Thymus (tissue), 11 donors: Measurements from ENCODE around the gene EPHA3. TPM values are rescaled to one million over a fixed set of nuclear protein-coding genes. Genes with fewer than 3 reads are reported as not detected.

Source experiments
- DNase-seq, 9 donors: peaks; one replicate each; pipeline ENCODE4 v3.0.0-alpha.2; 2013; ENCODE audit warnings: low spot score in 9 of 9, low read depth in 6 of 9, missing footprints in 1 of 9
- H3K27ac ChIP-seq, 2 donors: one replicate each; pipeline ENCODE4 v1.5.1; 2013; ENCODE audit warnings: control low read depth in 1 of 2, low read depth in 1 of 2, low read length in 1 of 2, mild to moderate bottlenecking in 1 of 2, moderate library complexity in 1 of 2
- H3K27me3 ChIP-seq, 2 donors: one replicate each; pipeline ENCODE4 v1.5.1; 2013; ENCODE audit warnings: low read length in 1 of 2; ENCODE audit not compliant: control insufficient read depth in 2 of 2, insufficient read depth in 1 of 2
- H3K36me3 ChIP-seq, 2 donors: one replicate each; pipeline ENCODE4 v1.5.1; 2013; ENCODE audit warnings: low read length in 1 of 2, mild to moderate bottlenecking in 1 of 2, moderate library complexity in 1 of 2; ENCODE audit not compliant: control insufficient read depth in 2 of 2, insufficient read depth in 2 of 2
- H3K4me1 ChIP-seq, 2 donors: one replicate each; pipeline ENCODE4 v1.5.1; 2013; ENCODE audit warnings: low read length in 2 of 2; ENCODE audit not compliant: control insufficient read depth in 2 of 2, insufficient read depth in 2 of 2
- H3K4me3 ChIP-seq, 2 donors: one replicate each; pipeline ENCODE4 v1.5.1; 2013; ENCODE audit warnings: low read length in 2 of 2, control low read depth in 1 of 2, mild to moderate bottlenecking in 1 of 2
- H3K9me3 ChIP-seq, 2 donors: one replicate each; pipeline ENCODE4 v1.5.1; 2013; ENCODE audit warnings: low read length in 1 of 2, mild to moderate bottlenecking in 1 of 2; ENCODE audit not compliant: control insufficient read depth in 2 of 2, insufficient read depth in 1 of 2
- whole genome bisulfite sequencing: extraction: QIAGEN DNeasy Blood & Tissue Kit; methylation state at CpG from one replicate; pipeline ENCODE4 v1.1.7; 2013; 5-methylcytosine and 5-hydroxymethylcytosine counted together
- polyA plus RNA-seq: library from polyadenylated mRNA; stranded (reverse); fragments of 200-250 nt; gene quantifications from one replicate; pipeline ENCODE4 v1.2.3, GENCODE V29; 2013
- total RNA-seq: library from RNA; stranded (reverse); fragments of 120-200 nt; gene quantifications from one replicate; pipeline ENCODE4 v1.2.4, GENCODE V29; 2013
- donor health status: healthy.

EPHA3 gene
- total and polyA plus RNA-seq, 2 donors: 0.73 to 1.9 TPM

DNA sequence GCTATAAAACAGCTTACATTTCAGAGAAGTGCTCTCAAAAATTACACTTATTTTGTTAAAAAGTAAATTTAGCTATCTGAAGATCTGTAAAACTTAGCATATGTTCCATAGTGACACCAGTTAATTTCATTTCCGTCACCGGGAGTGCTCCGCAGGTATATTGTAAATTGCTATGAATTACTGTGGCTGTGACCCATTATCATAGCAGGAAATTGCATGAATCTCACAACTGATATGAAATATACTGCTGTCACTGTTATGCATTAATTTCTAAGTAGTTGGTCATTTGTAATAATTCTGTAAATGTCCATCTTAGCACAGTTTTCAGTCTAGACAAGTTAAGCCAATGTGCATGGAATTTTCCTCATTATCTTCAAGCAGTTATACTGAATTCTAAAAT is 91.2 kb downstream of the EPHA3 start:
- no peak overlapping the region for H3K4me3 ChIP-seq
- H3K27ac ChIP-seq: no peak overlapping the region

DNA sequence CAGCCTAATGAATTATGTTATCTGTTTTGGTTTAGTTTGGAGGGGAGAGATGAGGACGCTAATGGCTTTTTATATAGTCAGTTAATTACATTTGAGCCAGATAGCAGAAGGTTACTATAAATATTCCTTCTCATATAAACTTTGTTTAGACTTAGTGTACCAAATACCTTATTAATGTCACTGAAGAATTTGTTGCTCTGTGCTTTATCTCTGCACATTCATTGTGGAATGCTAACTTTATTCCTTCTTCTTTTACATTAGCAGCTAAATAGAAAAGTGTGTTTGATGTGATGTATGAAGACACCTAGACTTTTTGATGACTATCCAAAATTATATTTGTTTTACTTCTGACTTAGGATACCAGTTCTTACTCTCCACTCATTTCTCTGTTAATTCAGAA is 105.2 kb downstream of the EPHA3 start:
- H3K36me3 ChIP-seq: no peaks in the 10 kb centered on the region
- no peaks in the 10 kb centered on the region for H3K4me1 ChIP-seq
- H3K4me3 ChIP-seq: no peak overlapping the region
- no peak for DNase-seq
- H3K27me3 ChIP-seq: no peaks in the 10 kb centered on the region
- H3K27ac ChIP-seq: no peak overlapping the region
- H3K9me3 ChIP-seq: no peaks in the 10 kb centered on the region
- 88% methylated on average over 1 of the region's 1 CpG for WGBS

More for the DNA sequence above, 91.2 kb downstream of the EPHA3 start:
- WGBS: 80% methylated on average over 3 of the region's 3 CpGs
- no peaks in the 10 kb centered on the region for H3K36me3 ChIP-seq
- DNase-seq: no peak
- H3K4me1 ChIP-seq: no peaks in the 10 kb centered on the region
- H3K9me3 ChIP-seq: no peaks in the 10 kb centered on the region
- H3K27me3 ChIP-seq: no peaks in the 10 kb centered on the region

DNA sequence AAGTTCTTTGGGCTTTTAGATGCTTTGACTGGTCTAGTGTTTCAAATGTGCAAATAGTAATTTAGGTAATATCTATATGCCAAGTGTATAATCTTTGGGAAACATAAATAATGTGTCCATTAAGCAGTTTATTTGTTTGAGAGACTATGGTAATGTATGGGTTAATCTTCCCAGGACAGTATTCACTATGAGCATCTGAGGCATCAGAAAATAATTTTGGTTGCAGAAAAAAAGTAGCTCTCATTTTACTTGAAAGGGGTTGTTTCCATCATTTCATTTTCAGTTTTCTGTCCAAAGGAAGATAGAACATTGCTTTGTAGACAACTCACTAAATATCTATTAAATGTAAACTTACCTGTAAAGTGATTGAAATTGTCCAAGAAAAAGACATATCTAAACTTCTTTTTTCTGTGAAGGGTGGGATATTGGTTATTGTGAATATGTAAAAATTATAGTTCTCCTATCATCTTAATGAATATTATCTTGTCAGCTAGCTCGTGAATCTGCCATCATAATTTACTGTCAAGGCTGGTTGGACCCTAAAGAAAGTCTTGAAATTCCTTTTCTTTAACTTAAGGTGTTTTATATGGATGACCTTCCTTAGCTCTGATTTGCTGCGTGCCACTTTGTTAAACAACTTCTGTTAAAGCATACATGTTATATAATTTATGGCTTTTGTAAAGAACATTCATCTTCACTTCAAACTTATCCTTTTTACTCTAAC is 108.8 kb downstream of the EPHA3 start:
- 84% methylated on average over 2 of the region's 2 CpGs for WGBS
- no peaks in the 10 kb centered on the region for H3K4me1 ChIP-seq
- H3K27ac ChIP-seq: no peak overlapping the region
- H3K9me3 ChIP-seq: no peaks in the 10 kb centered on the region
- H3K4me3 ChIP-seq: no peak overlapping the region
- no peaks in the 10 kb centered on the region for H3K27me3 ChIP-seq
- H3K36me3 ChIP-seq: no peaks in the 10 kb centered on the region
- no peak for DNase-seq

DNA sequence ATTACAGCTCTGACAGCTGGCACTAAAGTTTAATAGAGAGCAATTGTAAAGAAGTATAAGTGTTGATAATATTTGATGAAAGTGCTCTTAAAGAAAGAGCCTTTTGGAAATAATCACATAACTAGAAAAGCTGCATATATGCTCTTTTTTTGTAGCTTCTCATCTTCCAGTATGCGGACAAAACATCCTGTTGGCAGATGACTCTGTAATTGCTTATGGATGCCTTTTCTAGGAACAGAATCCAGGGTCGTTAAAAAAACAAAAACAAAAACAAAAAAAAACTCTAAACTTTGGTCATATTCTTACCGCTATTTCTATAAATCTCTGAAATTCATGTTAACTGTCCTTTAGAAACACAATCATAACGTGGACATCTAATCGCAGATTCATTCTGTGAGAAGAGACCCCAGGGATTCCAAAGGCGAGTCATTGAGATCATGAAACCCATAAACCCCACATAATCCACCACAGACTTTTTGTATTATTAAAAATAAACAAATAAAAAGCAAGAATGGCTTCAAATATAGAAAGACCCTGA is 109.8 kb downstream of the EPHA3 start:
- WGBS: 89% methylated on average over 6 of the region's 6 CpGs
- no peak for DNase-seq
- H3K4me3 ChIP-seq: no peak overlapping the region
- no peaks in the 10 kb centered on the region for H3K9me3 ChIP-seq
- H3K27ac ChIP-seq: no peak overlapping the region
- no peaks in the 10 kb centered on the region for H3K4me1 ChIP-seq
- no peaks in the 10 kb centered on the region for H3K27me3 ChIP-seq
- H3K36me3 ChIP-seq: no peaks in the 10 kb centered on the region

DNA sequence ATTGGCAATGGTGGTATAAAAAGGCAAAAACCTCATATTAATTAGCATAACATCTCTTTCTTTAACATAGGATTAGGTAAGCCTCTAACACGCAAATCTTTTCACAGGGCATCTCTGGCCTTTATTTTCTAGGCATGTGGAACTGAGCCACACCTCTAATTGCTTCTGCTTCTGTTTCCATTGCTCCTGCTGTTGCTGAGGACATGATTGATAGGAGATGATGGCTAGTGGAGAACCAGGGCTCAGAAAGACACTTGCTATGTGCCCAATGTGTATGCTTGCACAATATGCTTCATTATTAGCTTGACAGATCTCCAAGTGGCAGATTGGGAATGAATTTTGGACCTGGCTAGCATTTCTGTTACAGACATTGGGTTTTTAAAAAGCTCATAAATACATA is 114.5 kb downstream of the EPHA3 start:
- no peak for DNase-seq
- Histone ChIP-seq H3K27ac (no peak overlapping the region), H3K36me3 (no peaks in the 10 kb centered on the region), H3K9me3 (no peaks in the 10 kb centered on the region), H3K4me1 (no peaks in the 10 kb centered on the region), H3K27me3 (no peaks in the 10 kb centered on the region), H3K4me3 (no peak overlapping the region)
- 96% methylated on average over 1 of the region's 1 CpG for WGBS

DNA sequence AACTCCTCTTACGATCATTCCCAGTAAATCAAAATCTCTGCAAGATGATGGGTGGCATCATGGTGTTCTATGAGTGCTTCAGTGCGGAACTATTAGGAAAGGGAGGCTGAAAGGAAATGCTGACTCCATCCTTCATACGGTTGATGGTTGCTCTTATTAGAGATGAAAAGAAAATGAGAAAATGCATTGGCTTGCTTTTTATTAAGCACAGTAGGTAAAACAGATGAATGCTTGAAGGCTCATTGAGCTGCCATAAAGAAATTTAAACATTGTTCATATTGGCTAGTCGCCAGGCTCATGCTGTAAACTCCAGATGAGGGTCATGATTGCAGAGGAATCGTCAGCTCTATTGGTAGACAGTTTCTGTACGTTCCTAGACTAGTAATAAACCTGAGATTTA is 115.8 kb downstream of the EPHA3 start:
- 87% methylated on average over 6 of the region's 6 CpGs for WGBS
- Histone ChIP-seq H3K9me3 (no peaks in the 10 kb centered on the region), H3K4me3 (no peak overlapping the region), H3K27me3 (no peaks in the 10 kb centered on the region), H3K27ac (no peak overlapping the region), H3K4me1 (no peaks in the 10 kb centered on the region), H3K36me3 (no peaks in the 10 kb centered on the region)
- DNase-seq: no peak

DNA sequence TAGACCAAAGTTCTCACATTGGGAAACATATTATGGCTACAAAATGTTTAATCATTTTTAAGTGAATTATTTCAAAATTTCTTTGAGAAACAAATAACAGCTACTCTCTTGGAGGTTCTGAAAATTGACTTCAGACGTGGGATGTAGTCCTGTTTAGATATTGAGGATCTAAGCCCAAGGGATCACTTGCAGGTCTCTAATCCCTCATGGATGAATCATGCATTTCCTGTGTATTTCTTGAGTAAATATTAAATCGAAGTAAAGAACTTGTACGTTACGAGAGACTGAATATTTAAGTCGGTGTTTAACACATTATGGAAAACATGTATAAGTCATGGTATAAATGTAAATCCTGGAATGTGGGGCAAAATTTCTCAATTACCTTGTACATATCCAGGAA is 119.8 kb downstream of the EPHA3 start:
- Histone ChIP-seq H3K9me3 (no peaks in the 10 kb centered on the region), H3K27me3 (no peaks in the 10 kb centered on the region), H3K4me1 (no peaks in the 10 kb centered on the region), H3K4me3 (no peak overlapping the region), H3K36me3 (no peaks in the 10 kb centered on the region), H3K27ac (no peak overlapping the region)
- WGBS: 84% methylated on average over 5 of the region's 5 CpGs
- DNase-seq: no peak

DNA sequence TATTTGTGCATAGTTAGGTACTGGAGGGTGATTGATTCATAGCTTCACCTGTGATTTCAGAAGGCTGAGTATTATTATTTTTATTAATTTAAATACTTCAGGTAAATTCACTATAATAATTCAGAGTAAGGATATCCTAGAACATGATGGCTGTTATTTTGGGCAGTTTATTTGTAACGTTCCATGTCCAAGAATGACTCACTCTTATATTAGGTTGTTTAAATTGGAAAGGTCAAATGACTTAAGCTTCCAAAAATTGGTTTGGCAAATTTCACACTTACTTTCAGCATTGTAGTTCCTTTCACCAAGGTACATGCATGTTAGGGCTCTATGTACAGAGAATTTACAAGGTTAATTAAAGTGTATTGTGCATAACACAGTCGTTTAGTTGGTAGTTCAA is 120.2 kb downstream of the EPHA3 start:
- Histone ChIP-seq H3K4me3 (no peak overlapping the region), H3K9me3 (no peaks in the 10 kb centered on the region), H3K4me1 (no peaks in the 10 kb centered on the region), H3K27ac (no peak overlapping the region), H3K36me3 (no peaks in the 10 kb centered on the region), H3K27me3 (no peaks in the 10 kb centered on the region)
- no peak for DNase-seq
- WGBS: 86% methylated on average over 2 of the region's 2 CpGs

DNA sequence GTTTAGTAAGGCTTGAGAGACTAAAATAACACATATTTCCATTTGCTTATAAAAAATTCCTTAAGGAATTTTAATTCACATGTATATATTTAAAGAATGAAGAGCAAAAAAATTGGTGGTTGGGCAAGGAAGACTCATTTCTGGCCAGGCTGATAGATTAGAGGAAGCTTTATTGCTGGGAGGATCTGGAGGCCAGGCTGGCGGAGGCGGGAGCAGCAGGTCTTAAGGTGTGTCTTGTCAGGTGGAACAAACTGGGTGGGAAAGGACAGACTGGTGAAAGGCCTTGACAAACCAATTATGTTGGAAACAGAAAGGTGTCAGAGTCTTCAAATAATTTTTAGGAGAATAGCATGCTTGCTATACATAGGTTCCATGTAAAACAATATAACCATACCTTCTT is 124.7 kb downstream of the EPHA3 start:
- H3K9me3 ChIP-seq: no peaks in the 10 kb centered on the region
- no peak overlapping the region for H3K4me3 ChIP-seq
- no peaks in the 10 kb centered on the region for H3K4me1 ChIP-seq
- no peak for DNase-seq
- H3K36me3 ChIP-seq: no peaks in the 10 kb centered on the region
- no peaks in the 10 kb centered on the region for H3K27me3 ChIP-seq
- H3K27ac ChIP-seq: no peak overlapping the region
- WGBS: 95% methylated on average over 2 of the region's 2 CpGs
